Karpas-422 (cell line): Measurements from ENCODE around the gene ATP11C. TPM values are rescaled to one million over a fixed set of nuclear protein-coding genes. Genes with fewer than 3 reads are reported as not detected.

ENCODE experiments used
- DNase-seq: peaks from one replicate; pipeline ENCODE4 v3.0.0-alpha.2; 2015
- H2AFZ ChIP-seq: fragments of 200-600 bp; sonication (generic); 2 replicates; pipeline ENCODE4 v1.6.1; 2014; ENCODE audit warnings: antibody characterized with exemption, low read length, mixed read lengths
- H3K27ac ChIP-seq: fragments of 200-600 bp; sonication (generic); 2 replicates; pipeline ENCODE4 v1.5.1; 2014; ENCODE audit warnings: mild to moderate bottlenecking, low read length, moderate library complexity
- H3K27me3 ChIP-seq: fragments of 200-600 bp; sonication (generic); 2 replicates; pipeline ENCODE4 v1.6.1; 2014; ENCODE audit warnings: low read length, mixed read lengths
- H3K36me3 ChIP-seq: fragments of 200-600 bp; sonication (generic); 2 replicates; pipeline ENCODE4 v1.6.1; 2014; ENCODE audit warnings: low read length, mixed read lengths; ENCODE audit not compliant: insufficient read depth
- H3K4me1 ChIP-seq: fragments of 200-600 bp; sonication (generic); 2 replicates; pipeline ENCODE4 v1.6.1; 2014; ENCODE audit warnings: mild to moderate bottlenecking, low read length, mixed read lengths
- H3K4me2 ChIP-seq: fragments of 200-600 bp; sonication (generic); 2 replicates; pipeline ENCODE4 v1.6.1; 2014; ENCODE audit warnings: low read length, low read depth, mild to moderate bottlenecking; ENCODE audit not compliant: poor library complexity, severe bottlenecking
- H3K4me3 ChIP-seq: fragments of 200-600 bp; sonication (generic); 2 replicates; pipeline ENCODE4 v1.5.1; 2014; ENCODE audit warnings: mild to moderate bottlenecking, antibody characterized with exemption, low read length, mixed read lengths
- H3K79me2 ChIP-seq: fragments of 200-600 bp; sonication (generic); 2 replicates; pipeline ENCODE4 v1.6.1; 2014; ENCODE audit warnings: mild to moderate bottlenecking, low read length, mixed read lengths
- H3K9ac ChIP-seq: fragments of 200-600 bp; sonication (generic); 2 replicates; pipeline ENCODE4 v1.6.0; 2014; ENCODE audit warnings: low read length
- H3K9me2 ChIP-seq: fragments of 200-600 bp; sonication (generic), shearing (Covaris generic); replicated peaks from 2 replicates; pipeline ENCODE4 v1.6.0; 2014; ENCODE audit warnings: mild to moderate bottlenecking, low read length, moderate library complexity; ENCODE audit not compliant: insufficient read depth
- H3K9me3 ChIP-seq: fragments of 300-700, 200-600 bp; sonication (generic); 2 replicates; pipeline ENCODE4 v1.6.1; 2014; ENCODE audit warnings: low read length, mixed read lengths
- H4K20me1 ChIP-seq: fragments of 200-600 bp; sonication (generic); 2 replicates; pipeline ENCODE4 v1.6.1; 2014; ENCODE audit warnings: mild to moderate bottlenecking, antibody characterized with exemption, low read length, low read depth; ENCODE audit not compliant: insufficient read depth
- total RNA-seq: library from RNA; depleted of rRNA; stranded (reverse); fragments of >200 nt; shearing (Covaris generic); gene quantifications from 2 replicates; pipeline ENCODE4 v1.2.3, GENCODE V29; 2014; ENCODE audit warnings: low replicate concordance

ATP11C gene
- total RNA-seq, 1 experiment from 2014 or later: 37.4 TPM

DNA sequence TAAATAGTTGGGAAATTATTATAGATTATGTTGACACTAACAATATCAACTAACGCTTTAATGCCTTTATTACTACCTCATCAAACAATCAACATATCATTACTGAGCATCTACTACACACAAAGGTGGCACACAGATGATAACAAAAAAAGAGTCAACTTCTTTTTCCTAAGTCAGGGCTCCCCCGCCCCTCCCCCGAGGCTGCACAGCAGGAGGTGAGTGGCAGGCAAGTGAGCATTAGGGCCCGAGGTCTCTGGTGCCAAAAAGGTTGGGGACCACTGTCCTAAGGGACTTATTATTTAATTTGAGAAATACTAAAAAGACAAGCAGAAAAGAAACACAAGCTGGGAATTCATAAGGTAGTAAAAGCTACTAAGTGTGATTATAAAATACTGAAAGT, 174.6 kb downstream of the ATP11C start:
- Histone ChIP-seq H3K36me3 (no peaks in the 10 kb centered on the region), H3K9me3 (no peaks in the 10 kb centered on the region), H3K4me1 (no peaks in the 10 kb centered on the region), H3K9ac (no peak overlapping the region), H4K20me1 (no peaks in the 10 kb centered on the region), H3K79me2 (no peaks in the 10 kb centered on the region), H3K27ac (no peak overlapping the region), H3K4me3 (no peak overlapping the region), H3K27me3 (no peaks in the 10 kb centered on the region), H3K9me2 (no peaks in the 10 kb centered on the region), H2AFZ (no peak overlapping the region), H3K4me2 (no peak overlapping the region)
- DNase-seq: no peak

DNA sequence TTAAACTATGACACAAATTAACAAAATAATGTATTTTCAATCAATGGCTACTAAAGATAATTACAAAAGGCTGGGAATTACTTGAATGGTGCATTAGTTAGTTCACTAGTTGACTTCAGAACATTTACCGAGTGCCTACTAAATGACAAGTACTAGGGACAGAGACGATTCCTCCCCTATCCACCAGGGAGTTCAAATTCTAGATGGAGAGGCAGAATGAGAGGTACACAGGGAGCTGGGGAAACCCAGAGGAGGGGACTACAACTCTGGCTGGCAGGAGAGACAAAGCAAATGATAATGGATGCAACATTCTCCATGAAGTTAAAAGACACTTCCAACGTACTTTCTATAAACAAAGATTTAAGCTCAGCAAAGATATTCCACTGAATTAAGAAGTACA, 181.8 kb downstream of the ATP11C start:
- Histone ChIP-seq H3K9me2 (no peaks in the 10 kb centered on the region), H3K36me3 (no peaks in the 10 kb centered on the region), H3K27me3 (no peaks in the 10 kb centered on the region), H3K27ac (no peak overlapping the region), H3K9ac (no peak overlapping the region), H2AFZ (no peak overlapping the region), H3K4me3 (no peak overlapping the region), H3K79me2 (no peaks in the 10 kb centered on the region), H3K4me1 (no peaks in the 10 kb centered on the region), H4K20me1 (no peaks in the 10 kb centered on the region), H3K9me3 (no peaks in the 10 kb centered on the region), H3K4me2 (no peak overlapping the region)
- DNase-seq: no peak

DNA sequence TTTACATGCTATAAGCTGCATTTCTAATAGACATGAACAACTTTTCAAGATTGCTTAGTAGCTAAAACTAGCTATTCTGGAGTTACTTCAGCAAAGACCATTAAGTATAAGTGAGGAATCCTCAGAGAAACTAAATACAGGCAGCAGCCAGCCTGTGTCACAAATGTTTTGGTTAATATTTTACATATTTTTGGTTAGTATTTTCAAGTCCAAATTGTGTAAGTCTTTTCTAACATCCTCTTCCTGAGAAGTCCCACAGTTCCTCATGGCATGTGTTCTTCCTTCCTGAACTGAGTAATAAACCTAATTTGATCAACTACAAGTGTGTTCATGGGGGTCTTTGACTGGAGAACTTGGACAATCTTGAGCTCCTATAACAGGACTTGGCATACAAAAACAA, 182.5 kb downstream of the ATP11C start:
- Histone ChIP-seq H3K27ac (no peak overlapping the region), H3K4me3 (no peak overlapping the region), H2AFZ (no peak overlapping the region), H3K27me3 (no peaks in the 10 kb centered on the region), H4K20me1 (no peaks in the 10 kb centered on the region), H3K9me3 (no peaks in the 10 kb centered on the region), H3K79me2 (no peaks in the 10 kb centered on the region), H3K4me1 (no peaks in the 10 kb centered on the region), H3K9ac (no peak overlapping the region), H3K36me3 (no peaks in the 10 kb centered on the region), H3K4me2 (no peak overlapping the region), H3K9me2 (no peaks in the 10 kb centered on the region)
- no peak for DNase-seq

- Histone ChIP-seq H3K9ac (no peak overlapping the region), H4K20me1 (no peaks in the 10 kb centered on the region), H3K9me2 (no peaks in the 10 kb centered on the region), H3K4me2 (no peak overlapping the region), H3K4me3 (no peak overlapping the region), H2AFZ (no peak overlapping the region), H3K4me1 (no peaks in the 10 kb centered on the region), H3K79me2 (no peaks in the 10 kb centered on the region), H3K27ac (no peak overlapping the region), H3K36me3 (no peaks in the 10 kb centered on the region), H3K9me3 (no peaks in the 10 kb centered on the region), H3K27me3 (no peaks in the 10 kb centered on the region)
- DNase-seq: no peak
Observed at GRCh38 chrX:139739138-139739537, 193.7 kb downstream of the ATP11C start.

DNA sequence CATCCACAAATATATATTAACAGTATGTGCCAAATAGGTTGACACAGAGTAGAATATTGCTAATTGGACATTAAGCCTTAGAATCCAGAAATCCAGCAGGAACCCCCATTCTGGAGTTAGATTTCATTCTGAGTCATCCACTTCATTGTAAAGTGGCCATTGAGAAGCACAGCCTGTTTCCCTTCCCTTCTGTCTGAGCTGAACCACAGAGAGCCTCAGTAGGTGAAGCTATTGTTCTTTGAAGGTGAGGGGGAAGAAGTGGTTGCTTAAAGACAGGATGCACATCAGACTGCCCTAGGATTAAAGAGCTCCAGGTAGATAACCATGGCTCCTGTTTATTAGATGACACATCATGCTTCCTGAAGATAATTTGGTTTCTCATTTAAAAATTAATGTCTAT, 194.3 kb downstream of the ATP11C start:
- no peak overlapping the region for H3K27ac ChIP-seq
- no peaks in the 10 kb centered on the region for H3K9me2 ChIP-seq
- no peak overlapping the region for H3K4me3 ChIP-seq
- DNase-seq: no peak
- no peaks in the 10 kb centered on the region for H3K27me3 ChIP-seq
- no peak overlapping the region for H3K4me2 ChIP-seq
- H3K9me3 ChIP-seq: no peaks in the 10 kb centered on the region
- H3K79me2 ChIP-seq: no peaks in the 10 kb centered on the region
- no peaks in the 10 kb centered on the region for H4K20me1 ChIP-seq
- H2AFZ ChIP-seq: no peak overlapping the region
- H3K36me3 ChIP-seq: no peaks in the 10 kb centered on the region
- no peaks in the 10 kb centered on the region for H3K4me1 ChIP-seq
- H3K9ac ChIP-seq: no peak overlapping the region

DNA sequence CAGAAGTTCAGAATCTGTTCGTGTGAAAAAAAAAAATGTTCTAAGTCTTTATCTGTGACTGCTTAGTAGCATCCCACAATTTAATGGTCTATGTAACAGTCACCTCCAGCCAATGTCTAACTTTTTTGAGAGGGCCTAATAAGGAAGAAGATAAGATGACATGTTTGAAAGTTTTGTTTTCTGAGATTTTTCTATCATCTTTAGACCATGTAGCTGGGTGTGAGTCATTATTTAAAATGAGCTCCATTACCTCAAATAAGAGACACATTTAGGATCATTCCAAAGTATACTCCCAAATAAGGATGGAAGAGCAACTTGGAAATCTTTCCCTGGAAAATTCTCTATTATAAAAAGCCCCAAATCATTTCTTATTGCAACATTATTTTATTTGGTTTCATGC, 196.7 kb downstream of the ATP11C start:
- H3K79me2 ChIP-seq: no peaks in the 10 kb centered on the region
- no peak for DNase-seq
- H4K20me1 ChIP-seq: no peaks in the 10 kb centered on the region
- H3K9me3 ChIP-seq: no peaks in the 10 kb centered on the region
- no peak overlapping the region for H3K4me3 ChIP-seq
- H3K27ac ChIP-seq: no peak overlapping the region
- H3K4me2 ChIP-seq: no peak overlapping the region
- no peaks in the 10 kb centered on the region for H3K4me1 ChIP-seq
- H3K36me3 ChIP-seq: no peaks in the 10 kb centered on the region
- no peak overlapping the region for H3K9ac ChIP-seq
- H3K27me3 ChIP-seq: no peaks in the 10 kb centered on the region
- H3K9me2 ChIP-seq: no peaks in the 10 kb centered on the region
- H2AFZ ChIP-seq: no peak overlapping the region

- H4K20me1 ChIP-seq: no peaks in the 10 kb centered on the region
- no peaks in the 10 kb centered on the region for H3K9me2 ChIP-seq
- no peaks in the 10 kb centered on the region for H3K36me3 ChIP-seq
- no peak for DNase-seq
- no peak overlapping the region for H2AFZ ChIP-seq
- no peak overlapping the region for H3K9ac ChIP-seq
- no peak overlapping the region for H3K27ac ChIP-seq
- H3K27me3 ChIP-seq: no peaks in the 10 kb centered on the region
- no peaks in the 10 kb centered on the region for H3K4me1 ChIP-seq
- no peak overlapping the region for H3K4me2 ChIP-seq
- H3K4me3 ChIP-seq: no peak overlapping the region
- no peaks in the 10 kb centered on the region for H3K79me2 ChIP-seq
- no peaks in the 10 kb centered on the region for H3K9me3 ChIP-seq
Observed at GRCh38 chrX:139734996-139735395, 197.9 kb downstream of the ATP11C start.

DNA sequence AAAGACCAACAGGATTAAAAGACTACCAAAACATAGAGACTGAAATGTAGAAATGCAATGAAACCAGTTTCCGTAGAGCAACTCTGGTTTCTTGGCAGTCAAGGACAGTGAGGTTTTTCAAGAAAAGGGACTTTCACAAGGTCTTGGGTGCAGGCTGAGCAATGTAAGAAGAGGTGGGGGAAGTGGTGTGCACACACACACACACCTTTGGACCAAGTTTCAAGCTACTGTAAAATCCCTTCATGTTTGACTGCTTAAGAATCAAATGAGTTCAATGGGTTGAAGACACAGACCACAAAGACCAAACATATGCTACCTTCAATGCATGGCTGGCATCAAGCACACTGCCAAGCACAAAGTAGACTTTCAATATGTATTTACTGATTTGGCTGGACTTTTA, 207.1 kb downstream of the ATP11C start:
- Histone ChIP-seq H4K20me1 (no peaks in the 10 kb centered on the region), H3K36me3 (no peaks in the 10 kb centered on the region), H3K4me3 (no peak overlapping the region), H2AFZ (no peak overlapping the region), H3K27ac (no peak overlapping the region), H3K79me2 (no peaks in the 10 kb centered on the region), H3K9me2 (no peaks in the 10 kb centered on the region), H3K9ac (no peak overlapping the region), H3K4me1 (no peaks in the 10 kb centered on the region), H3K9me3 (no peaks in the 10 kb centered on the region), H3K4me2 (no peak overlapping the region), H3K27me3 (no peaks in the 10 kb centered on the region)
- DNase-seq: no peak

- Histone ChIP-seq H3K79me2 (no peaks in the 10 kb centered on the region), H3K9me2 (no peaks in the 10 kb centered on the region), H2AFZ (no peak overlapping the region), H3K4me2 (no peak overlapping the region), H3K9ac (no peak overlapping the region), H3K4me1 (no peaks in the 10 kb centered on the region), H3K9me3 (no peaks in the 10 kb centered on the region), H3K27ac (no peak overlapping the region), H3K27me3 (no peaks in the 10 kb centered on the region), H3K36me3 (no peaks in the 10 kb centered on the region), H4K20me1 (no peaks in the 10 kb centered on the region), H3K4me3 (no peak overlapping the region)
- DNase-seq: no peak
Observed at GRCh38 chrX:139724626-139725025, 208.2 kb downstream of the ATP11C start.
